NT2/D1 (cell line): Measurements from ENCODE around the gene S1PR3.

ENCODE experiments used
- SUZ12 ChIP-seq: IDR thresholded peaks from 2 replicates; pipeline ENCODE4 v1.6.1; 2011; ENCODE audit not compliant: insufficient read length, insufficient read depth; ENCODE audit errors: extremely low read depth
- YY1 ChIP-seq: IDR thresholded peaks from 2 replicates; pipeline ENCODE4 v1.6.1; 2011; ENCODE audit not compliant: insufficient read length, insufficient read depth
- ZNF274 ChIP-seq: IDR thresholded peaks from 2 replicates; pipeline ENCODE4 v1.6.1; 2011; ENCODE audit warnings: mild to moderate bottlenecking, low read depth, low read length

- TF ChIP-seq SUZ12 (no peak), YY1 (no peak), ZNF274 (no peak)
These were observed 18.8 kb downstream of the S1PR3 start for GRCh38 chr9:89010056-89010455.
